Esophagus squamous epithelium (tissue), 5 donors: ENCODE data around the gene SGCD. TPM values are rescaled to one million over a fixed set of nuclear protein-coding genes. Genes with fewer than 3 reads are reported as not detected.

ENCODE experiments used
- DNase-seq: peaks from one replicate; lab custom pipeline; 2025; lab: John Stamatoyannopoulos, UW
- H3K27ac ChIP-seq, 4 donors: fragments of 200-600 bp; sonication (generic); one replicate each; pipeline ENCODE4 v1.5.1; 2016 to 2019; ENCODE audit warnings: mild to moderate bottlenecking in 1 of 4
- H3K27me3 ChIP-seq, 4 donors: fragments of 200-600 bp; sonication (generic); 1 replicate in 3 of 4; 2 replicates in 1 of 4; pipeline versions ENCODE4 v1.5.1 to v1.6.0; 2017 to 2021; ENCODE audit warnings: antibody characterized with exemption in 1 of 4
- H3K36me3 ChIP-seq, 3 donors: fragments of 200-600 bp; sonication (generic); one replicate each; pipeline ENCODE4 v1.5.1; 2016 to 2019
- H3K4me1 ChIP-seq, 3 donors: fragments of 200-600 bp; sonication (generic); one replicate each; pipeline ENCODE4 v1.5.1; 2017 to 2019
- H3K4me3 ChIP-seq, 4 donors: fragments of 200-600 bp; sonication (generic); 1 replicate in 3 of 4; 2 replicates in 1 of 4; pipeline ENCODE4 v1.5.1; 2016 to 2019; ENCODE audit warnings: mild to moderate bottlenecking in 2 of 4, moderate library complexity in 1 of 4
- H3K9me3 ChIP-seq, 3 donors: fragments of 200-600 bp; sonication (generic); one replicate each; pipeline ENCODE4 v1.5.1; 2016 to 2019
- CTCF ChIP-seq, 6 experiments: fragments of 450-650 bp in 4 of 6; fragments of 200-600 bp in 2 of 6; sonication (generic) in 2 of 6; IDR thresholded peaks; one replicate each; pipeline ENCODE4 v1.5.1; 2016 to 2019; ENCODE audit warnings: antibody characterized with exemption in 6 of 6, mild to moderate bottlenecking in 4 of 6, moderate library complexity in 4 of 6
- POLR2A ChIP-seq, 4 donors: fragments of 450-650 bp; IDR thresholded peaks; one replicate each; pipeline ENCODE4 v1.6.1; 2017; ENCODE audit warnings: antibody characterized with exemption in 4 of 4, mild to moderate bottlenecking in 4 of 4, moderate library complexity in 3 of 4
- WGBS, 2 donors: methylation state at CpG; one replicate each; pipeline ENCODE4 v1.1.5; 2018; 5-methylcytosine and 5-hydroxymethylcytosine counted together
- intact Hi-C: fragments of 100-400 bp; cut with DNase I; formaldehyde crosslinking; loops from one replicate; pipeline ENCODE4 v1.15.0; 2022
- total RNA-seq, 4 donors: library from RNA; depleted of rRNA; stranded (reverse); fragments of >200 nt; gene quantifications; one replicate each; pipeline ENCODE4 v1.1.0, GENCODE V29; 2016
- donor health status: DM: yes; HTN: yes; CAD: no.

The SGCD gene
- total RNA-seq, 4 donors from 2014 or later = 0.08 to 4.4 (median 0.64) TPM

GRCh38 chr5:156515803-156516360, 188.9 kb downstream of the SGCD start:
- 30 to 83% methylated on average over 1 to 2 of the region's 4 CpGs for WGBS, 2 donors
- peaks cover 0 to 17% (median 4%) of the 10 kb centered on the region in 3 donors for H3K9me3 ChIP-seq
- intact Hi-C loops = no loop called here
- H3K27me3 ChIP-seq = no peaks in the 10 kb centered on the region
- TF ChIP-seq POLR2A (IDR thresholded peaks at IDR 0.05) (no peak), CTCF (IDR thresholded peaks at IDR 0.05) (no peak)
- no peaks in the 10 kb centered on the region for H3K36me3 ChIP-seq
- H3K27ac ChIP-seq = no peak overlapping the region
- DNase-seq = no peak
- H3K4me1 ChIP-seq = no peaks in the 10 kb centered on the region
- no peak overlapping the region for H3K4me3 ChIP-seq

- H3K9me3 ChIP-seq = peaks cover 0 to 5% (median 0%) of the 10 kb centered on the region in 3 donors
- no peak overlapping the region for H3K27ac ChIP-seq
- TF ChIP-seq POLR2A (IDR thresholded peaks at IDR 0.05) (no peak), CTCF (IDR thresholded peaks at IDR 0.05) (no peak)
- no peaks in the 10 kb centered on the region for H3K27me3 ChIP-seq
- WGBS, 2 donors = 59 to 62% methylated on average over 5 of the region's 5 CpGs
- intact Hi-C loops = no loop called here
- no peak overlapping the region for H3K4me3 ChIP-seq
- no peaks in the 10 kb centered on the region for H3K4me1 ChIP-seq
- no peaks in the 10 kb centered on the region for H3K36me3 ChIP-seq
- no peak for DNase-seq
Observed at GRCh38 chr5:156522651-156523529, 195.9 kb downstream of the SGCD start.

- H3K4me3 ChIP-seq = no peak overlapping the region
- H3K27ac ChIP-seq = no peak overlapping the region
- WGBS, 2 donors = 85 to 86% methylated on average over 3 of the region's 3 CpGs
- DNase-seq = no peak
- intact Hi-C loops = no loop called here
- H3K27me3 ChIP-seq = no peaks in the 10 kb centered on the region
- H3K9me3 ChIP-seq = peaks cover 0 to 5% (median 0%) of the 10 kb centered on the region in 3 donors
- no peaks in the 10 kb centered on the region for H3K36me3 ChIP-seq
- H3K4me1 ChIP-seq = no peaks in the 10 kb centered on the region
- no peak for TF ChIP-seq POLR2A (IDR thresholded peaks at IDR 0.05)
- no peak for TF ChIP-seq CTCF (IDR thresholded peaks at IDR 0.05)
Observed at GRCh38 chr5:156523607-156524006, 196.6 kb downstream of the SGCD start.

- 58 to 63% methylated on average over 9 of the region's 9 CpGs for WGBS, 2 donors
- no peak for DNase-seq
- intact Hi-C loops = no loop called here
- TF ChIP-seq POLR2A (IDR thresholded peaks at IDR 0.05) = no peak
- no peak for TF ChIP-seq CTCF (IDR thresholded peaks at IDR 0.05)
- Histone ChIP-seq H3K9me3 (no peaks in the 10 kb centered on the region), H3K4me3 (no peak overlapping the region), H3K27ac (no peak overlapping the region), H3K27me3 (no peaks in the 10 kb centered on the region), H3K36me3 (no peaks in the 10 kb centered on the region), H3K4me1 (no peaks in the 10 kb centered on the region)
Observed at GRCh38 chr5:156526081-156526925, 199.3 kb downstream of the SGCD start.
